Activated CD8-positive, alpha-beta memory T cell treated with anti-CD3 and anti-CD28 coated beads, Interleukin-2, amount 10 ng/mL, durations not matched to agents 7 days and 5 days (primary cell): ENCODE measurements around the gene LIPJ. TPM values are rescaled to one million over a fixed set of nuclear protein-coding genes. Genes with fewer than 3 reads are reported as not detected.

ENCODE experiments used
- ATAC-seq: fragments of 150-1000 bp; cut with Tn5 transposase; one replicate; pipeline ENCODE4 v1.10.0; 2021; ENCODE audit warnings: moderate library complexity
- CTCF ChIA-PET: fragments of 350-600 bp; sonication (Branson Sonifier 250); formaldehyde crosslinking; loops from one replicate; lab custom pipeline; 2021; ENCODE audit warnings: antibody characterized with exemption; lab: Charles Lee
- DNase-seq: peaks from one replicate; pipeline ENCODE4 v3.0.0-alpha.2; 2020
- H3K27ac Mint-ChIP-seq: one replicate; pipeline ENCODE4 v1.8.0; 2021; ENCODE audit warnings: mild to moderate bottlenecking, mixed read lengths
- H3K27me3 Mint-ChIP-seq: one replicate; pipeline ENCODE4 v1.8.0; 2021; ENCODE audit warnings: mixed read lengths
- H3K36me3 Mint-ChIP-seq: one replicate; pipeline ENCODE4 v1.8.0; 2021; ENCODE audit warnings: mild to moderate bottlenecking, mixed read lengths
- H3K4me1 Mint-ChIP-seq: one replicate; pipeline ENCODE4 v1.8.0; 2021; ENCODE audit warnings: mixed read lengths
- H3K4me3 Mint-ChIP-seq: one replicate; pipeline ENCODE4 v1.8.0; 2021; ENCODE audit warnings: mild to moderate bottlenecking, moderate library complexity, mixed read lengths
- H3K9me3 Mint-ChIP-seq: one replicate; pipeline ENCODE4 v1.8.0; 2022; ENCODE audit warnings: low read depth, mixed read lengths
- total RNA-seq, 2 experiments: library from RNA; stranded (reverse); gene quantifications; one replicate each; pipeline ENCODE4 v1.2.3, GENCODE V29; 2021

Gene LIPJ
- total RNA-seq, 2 experiments from 2014 or later, result not detected

DNA sequence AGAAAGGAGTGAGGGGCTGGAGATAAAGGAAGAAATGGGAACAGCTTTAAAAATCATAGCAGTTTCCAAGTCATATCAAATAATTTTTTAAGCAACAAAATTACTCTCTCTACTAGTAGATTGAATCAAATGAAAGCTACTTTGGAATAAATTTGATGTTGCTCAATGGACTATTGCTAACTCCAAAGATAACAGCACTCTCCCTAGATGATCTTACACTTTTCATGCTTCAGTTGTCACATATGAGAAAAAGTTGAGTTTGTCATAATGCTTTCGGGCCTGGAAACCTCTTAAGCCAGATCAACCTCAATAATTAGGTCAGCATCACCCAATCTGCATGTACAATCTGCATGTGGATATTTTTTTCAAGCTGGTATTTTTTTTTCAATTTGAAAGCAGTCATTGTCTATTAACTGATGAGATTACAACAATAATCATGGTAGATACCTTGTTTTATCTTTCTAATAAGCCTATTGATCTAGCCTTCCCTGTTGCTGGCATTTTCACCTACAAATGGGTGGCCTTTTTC, 31.3 kb downstream of the LIPJ start:
- no peak overlapping the region for H3K4me3 Mint-ChIP-seq
- no peaks in the 10 kb centered on the region for H3K36me3 Mint-ChIP-seq
- no peak for DNase-seq
- ATAC-seq, result no peak
- H3K27me3 Mint-ChIP-seq, result peaks cover 4% of the 10 kb centered on the region
- H3K4me1 Mint-ChIP-seq, result no peaks in the 10 kb centered on the region
- H3K9me3 Mint-ChIP-seq, result no peaks in the 10 kb centered on the region
- no peak overlapping the region for H3K27ac Mint-ChIP-seq
- CTCF ChIA-PET, result interaction anchor here (0.5 kb wide), 1 partner anchor 994 kb away, joined by 3 read pairs; no protein-coding TSS in a partner anchor

DNA sequence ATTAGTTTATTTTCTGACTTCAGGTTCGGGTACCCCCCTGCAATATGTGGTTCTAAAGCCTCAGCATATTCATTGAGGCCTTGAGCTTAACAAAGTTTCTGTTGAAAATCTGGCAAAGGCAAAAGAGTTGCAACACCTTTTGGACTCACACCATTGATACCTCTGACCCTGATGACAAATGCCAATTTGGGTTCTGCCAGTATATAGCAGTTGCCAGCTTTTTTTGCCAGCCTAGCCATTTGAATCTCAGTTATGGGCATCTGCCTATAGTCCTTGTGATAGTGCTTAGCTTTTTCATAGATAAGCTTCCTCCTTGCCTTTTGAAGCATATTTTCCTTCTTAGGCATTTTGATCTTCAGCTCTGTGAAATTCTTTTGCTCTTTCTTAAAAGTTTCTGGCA, 31.9 kb downstream of the LIPJ start:
- no peak overlapping the region for H3K4me3 Mint-ChIP-seq
- no peaks in the 10 kb centered on the region for H3K4me1 Mint-ChIP-seq
- CTCF ChIA-PET, result no interaction called here
- no peaks in the 10 kb centered on the region for H3K9me3 Mint-ChIP-seq
- no peak overlapping the region for H3K27ac Mint-ChIP-seq
- DNase-seq, result no peak
- H3K27me3 Mint-ChIP-seq, result peaks cover 4% of the 10 kb centered on the region
- H3K36me3 Mint-ChIP-seq, result no peaks in the 10 kb centered on the region
- ATAC-seq, result no peak

DNA sequence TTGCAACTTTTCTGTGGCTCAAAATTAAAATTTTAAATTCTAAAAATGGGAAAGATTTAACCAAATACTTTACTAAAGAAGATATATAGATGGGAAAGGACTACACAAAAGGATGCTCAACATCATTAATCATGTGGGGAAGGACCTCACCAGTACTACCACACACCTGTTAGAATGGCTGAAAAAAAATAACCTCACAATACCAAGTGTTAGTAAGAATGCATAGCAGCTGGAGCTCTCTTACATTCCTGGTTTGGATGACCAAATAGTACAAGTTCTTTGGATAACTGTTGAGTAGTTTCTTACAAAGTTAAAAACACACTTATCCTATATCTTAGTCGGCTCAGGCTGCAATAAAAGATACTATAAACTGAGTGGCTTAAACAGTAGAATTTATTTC, 33.9 kb downstream of the LIPJ start:
- Mint-ChIP-seq H3K4me3 (no peak overlapping the region), H3K4me1 (no peaks in the 10 kb centered on the region), H3K27me3 (peaks cover 6% of the 10 kb centered on the region), H3K36me3 (no peaks in the 10 kb centered on the region), H3K27ac (no peak overlapping the region), H3K9me3 (no peaks in the 10 kb centered on the region)
- CTCF ChIA-PET, result no interaction called here
- ATAC-seq (no peak), DNase-seq (no peak)

- H3K4me3 Mint-ChIP-seq, result no peak overlapping the region
- no peak for DNase-seq
- no peaks in the 10 kb centered on the region for H3K36me3 Mint-ChIP-seq
- CTCF ChIA-PET, result no interaction called here
- no peaks in the 10 kb centered on the region for H3K9me3 Mint-ChIP-seq
- no peak for ATAC-seq
- peaks cover 6% of the 10 kb centered on the region for H3K27me3 Mint-ChIP-seq
- no peaks in the 10 kb centered on the region for H3K4me1 Mint-ChIP-seq
- H3K27ac Mint-ChIP-seq, result no peak overlapping the region
Observed at GRCh38 chr10:88623835-88624234, 37.3 kb downstream of the LIPJ start.

DNA sequence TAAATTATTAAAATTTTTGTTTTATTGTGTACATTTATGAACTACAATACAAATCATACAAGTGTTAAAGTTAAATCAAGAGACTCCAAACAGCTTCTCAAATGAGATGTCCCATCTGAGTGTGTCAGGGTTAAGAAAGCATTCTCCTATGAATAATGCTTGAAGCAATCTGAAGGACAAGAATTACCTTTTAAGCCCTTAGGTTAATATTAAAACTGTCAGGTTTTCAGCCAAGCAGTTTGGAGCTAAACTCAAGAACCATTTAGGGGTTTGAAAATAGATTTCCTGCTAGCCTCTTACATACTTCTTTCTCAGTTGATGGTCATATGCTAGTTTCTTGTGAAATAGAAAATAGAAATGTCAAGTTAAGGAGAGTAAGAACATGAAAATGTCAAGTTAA, 38.3 kb downstream of the LIPJ start:
- Mint-ChIP-seq H3K9me3 (no peaks in the 10 kb centered on the region), H3K27ac (no peak overlapping the region), H3K4me1 (no peaks in the 10 kb centered on the region), H3K27me3 (peaks cover 6% of the 10 kb centered on the region), H3K4me3 (no peak overlapping the region), H3K36me3 (no peaks in the 10 kb centered on the region)
- no peak for ATAC-seq
- CTCF ChIA-PET, result no interaction called here
- DNase-seq, result no peak

DNA sequence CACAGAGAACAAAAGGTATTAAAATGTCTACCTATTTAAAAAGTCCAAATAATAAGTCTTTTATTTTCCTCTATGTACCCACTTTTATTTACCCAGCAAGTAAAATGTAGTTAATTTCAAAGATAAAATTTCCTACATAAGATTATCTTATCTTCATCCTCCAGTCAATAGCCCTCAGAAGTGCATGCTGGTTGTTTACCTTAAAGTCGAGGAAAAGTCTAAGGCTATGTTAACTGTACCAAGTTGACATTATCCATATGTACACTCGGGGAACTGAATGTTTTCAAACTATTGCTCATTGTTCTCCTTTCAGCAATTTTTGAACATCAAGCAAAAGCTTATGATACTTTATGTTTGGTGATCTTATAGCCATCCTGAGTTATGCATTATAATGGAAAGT, 53.6 kb downstream of the LIPJ start:
- H3K36me3 Mint-ChIP-seq, result no peaks in the 10 kb centered on the region
- no peak overlapping the region for H3K27ac Mint-ChIP-seq
- H3K4me1 Mint-ChIP-seq, result no peaks in the 10 kb centered on the region
- CTCF ChIA-PET, result no interaction called here
- H3K27me3 Mint-ChIP-seq, result peaks cover 30% of the 10 kb centered on the region
- ATAC-seq (no peak), DNase-seq (no peak)
- no peaks in the 10 kb centered on the region for H3K9me3 Mint-ChIP-seq
- no peak overlapping the region for H3K4me3 Mint-ChIP-seq

DNA sequence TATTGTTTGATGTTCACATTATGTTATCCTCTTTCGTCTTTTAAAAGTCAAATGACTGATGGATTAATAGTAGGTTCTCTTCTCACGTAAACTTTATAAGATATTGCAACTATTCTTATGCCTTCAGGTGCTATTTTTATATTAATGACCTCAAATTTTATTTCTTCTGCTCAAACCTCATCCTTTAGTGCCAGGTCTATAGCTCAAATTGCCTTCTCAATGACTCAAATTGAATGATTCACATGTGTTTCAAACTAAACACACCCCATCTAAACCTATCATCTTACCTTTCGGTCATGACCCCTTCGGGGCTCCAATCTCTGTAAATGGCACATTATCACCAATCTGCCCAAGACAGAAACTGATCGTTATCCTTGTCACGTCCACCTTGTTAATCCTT, 55.6 kb downstream of the LIPJ start:
- Mint-ChIP-seq H3K4me1 (no peaks in the 10 kb centered on the region), H3K4me3 (no peak overlapping the region), H3K9me3 (no peaks in the 10 kb centered on the region), H3K27ac (no peak overlapping the region), H3K27me3 (peaks cover 21% of the 10 kb centered on the region), H3K36me3 (no peaks in the 10 kb centered on the region)
- CTCF ChIA-PET, result no interaction called here
- DNase-seq, result no peak
- ATAC-seq, result no peak

- peaks cover 19% of the 10 kb centered on the region for H3K27me3 Mint-ChIP-seq
- DNase-seq (no peak), ATAC-seq (no peak)
- CTCF ChIA-PET, result no interaction called here
- H3K27ac Mint-ChIP-seq, result no peak overlapping the region
- no peaks in the 10 kb centered on the region for H3K36me3 Mint-ChIP-seq
- H3K4me1 Mint-ChIP-seq, result no peaks in the 10 kb centered on the region
- H3K4me3 Mint-ChIP-seq, result no peak overlapping the region
- no peaks in the 10 kb centered on the region for H3K9me3 Mint-ChIP-seq
Observed at GRCh38 chr10:88642963-88643362, 56.4 kb downstream of the LIPJ start.

GRCh38 chr10:88647061-88647615, 60.6 kb downstream of the LIPJ start:
- Mint-ChIP-seq H3K36me3 (no peaks in the 10 kb centered on the region), H3K27ac (no peak overlapping the region), H3K4me3 (no peak overlapping the region), H3K4me1 (no peaks in the 10 kb centered on the region), H3K27me3 (peaks cover 17% of the 10 kb centered on the region), H3K9me3 (no peaks in the 10 kb centered on the region)
- ATAC-seq, result no peak
- DNase-seq, result no peak
- CTCF ChIA-PET, result no interaction called here

GRCh38 chr10:88651101-88651551, 64.6 kb downstream of the LIPJ start:
- Mint-ChIP-seq H3K4me1 (no peaks in the 10 kb centered on the region), H3K27me3 (peaks cover 14% of the 10 kb centered on the region), H3K9me3 (no peaks in the 10 kb centered on the region), H3K4me3 (no peak overlapping the region), H3K27ac (no peak overlapping the region), H3K36me3 (peaks cover 1% of the 10 kb centered on the region)
- DNase-seq (no peak), ATAC-seq (no peak)
- CTCF ChIA-PET, result no interaction called here

DNA sequence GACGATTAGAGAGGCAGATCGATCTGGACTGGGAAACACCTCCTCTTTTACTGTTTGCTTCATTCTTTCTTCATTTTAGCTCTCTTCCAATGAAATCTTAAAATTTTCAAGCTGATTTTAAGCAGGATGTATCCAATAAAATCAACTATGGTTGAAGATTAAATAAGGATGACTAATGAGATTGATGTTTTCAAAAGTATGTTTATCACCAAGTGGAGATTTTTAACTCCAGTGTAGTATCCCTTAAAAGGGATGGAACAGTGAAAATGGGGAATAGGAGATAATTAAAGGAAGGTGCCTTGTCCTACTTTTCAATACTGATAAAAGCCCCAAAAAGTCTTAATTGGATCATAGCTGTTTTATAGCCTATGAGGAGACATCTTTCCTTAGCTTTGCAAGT, 66.1 kb downstream of the LIPJ start:
- CTCF ChIA-PET, result no interaction called here
- peaks cover 1% of the 10 kb centered on the region for H3K36me3 Mint-ChIP-seq

More for the DNA sequence above, 66.1 kb downstream of the LIPJ start:
- Mint-ChIP-seq H3K4me1 (no peaks in the 10 kb centered on the region), H3K9me3 (no peaks in the 10 kb centered on the region), H3K27ac (no peak overlapping the region), H3K4me3 (no peak overlapping the region), H3K27me3 (peaks cover 14% of the 10 kb centered on the region)
- no peak for ATAC-seq
- DNase-seq, result no peak

Other genes starting within 250 kb of the LIPJ start
- gene RNLS, start 3.4 kb upstream of the LIPJ start, total RNA-seq, result 1 to 10 TPM; 2.9 to 3.7 TPM
- gene LIPF, start 77.7 kb downstream of the LIPJ start, total RNA-seq, result not detected
- gene LIPK, start 119.5 kb downstream of the LIPJ start, total RNA-seq, result not detected
- gene LIPN, start 173.3 kb downstream of the LIPJ start, total RNA-seq, result not detected
- not detected for gene LIPM, start 216.0 kb downstream of the LIPJ start, total RNA-seq